GM15510 (cell line): ENCODE measurements around the gene EPHX1.

Experiments used
- POLR2A ChIP-seq: IDR thresholded peaks from 3 replicates; pipeline ENCODE4 v1.6.1; 2011; ENCODE audit warnings: borderline replicate concordance; ENCODE audit not compliant: insufficient read length; ENCODE audit errors: extremely low read depth

EPHX1 gene

DNA sequence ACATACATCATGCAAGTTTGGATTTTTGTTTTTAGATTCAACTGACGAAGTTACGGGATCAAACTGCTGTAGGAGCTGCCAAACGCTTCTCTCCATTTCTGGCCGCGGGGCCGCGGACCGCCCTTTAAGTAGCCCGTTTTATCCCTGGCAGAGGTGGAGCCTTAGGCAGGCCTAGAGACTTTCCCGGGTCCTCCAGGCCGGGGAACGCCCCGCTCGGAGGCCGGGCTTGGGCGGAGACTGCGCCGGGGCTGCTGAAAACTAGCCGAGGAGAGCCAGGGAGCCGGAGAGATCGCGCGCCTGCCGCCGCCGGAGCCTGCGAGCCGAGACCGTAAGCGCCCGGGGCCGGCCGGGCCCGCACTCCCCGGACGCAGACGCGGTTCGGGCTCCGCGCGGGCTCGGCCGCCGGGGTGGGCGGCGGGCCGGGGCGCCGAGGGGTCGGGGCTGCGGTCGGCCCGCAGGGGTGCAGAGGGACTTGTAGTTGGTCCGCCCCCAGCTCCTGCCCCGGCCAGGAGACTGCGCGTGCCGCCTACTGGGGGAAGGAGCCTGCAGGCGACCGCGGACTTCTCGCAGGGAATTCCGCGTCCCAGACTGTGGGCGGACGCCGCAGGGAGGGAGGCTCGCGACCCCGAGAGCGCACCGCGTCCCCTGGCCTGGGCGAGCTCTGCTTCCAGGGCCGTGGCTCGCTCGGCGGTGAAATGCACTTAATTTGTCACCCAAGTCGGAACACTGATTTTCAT, at the start of gene EPHX1:
Gene EPHX1, plus strand, starts transcription at position 283 of the 737 bp plus-strand sequence. CDS start 18,606 bp downstream, outside the sequence.
- TF ChIP-seq POLR2A = peak; percentile 61

DNA sequence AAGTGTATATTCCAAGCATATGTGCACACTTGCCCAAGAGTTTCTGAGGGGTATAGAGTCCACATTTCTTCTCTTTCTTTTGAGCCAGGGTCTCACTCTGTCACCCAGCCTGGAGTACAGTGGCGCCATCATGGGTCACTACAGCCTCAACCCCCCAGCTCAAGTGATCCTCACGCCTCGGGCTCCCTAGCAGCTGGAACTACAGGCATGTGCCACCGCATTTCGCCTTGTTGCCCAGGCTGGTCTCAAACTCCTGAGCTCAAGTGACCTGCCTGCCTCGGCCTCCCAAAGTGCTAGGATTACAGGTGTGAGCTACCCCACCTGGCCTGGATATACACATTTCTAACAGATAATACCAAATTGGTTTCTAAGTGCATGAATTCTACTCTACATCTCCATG, 49.4 kb upstream of the EPHX1 start:
- no peak for TF ChIP-seq POLR2A

DNA sequence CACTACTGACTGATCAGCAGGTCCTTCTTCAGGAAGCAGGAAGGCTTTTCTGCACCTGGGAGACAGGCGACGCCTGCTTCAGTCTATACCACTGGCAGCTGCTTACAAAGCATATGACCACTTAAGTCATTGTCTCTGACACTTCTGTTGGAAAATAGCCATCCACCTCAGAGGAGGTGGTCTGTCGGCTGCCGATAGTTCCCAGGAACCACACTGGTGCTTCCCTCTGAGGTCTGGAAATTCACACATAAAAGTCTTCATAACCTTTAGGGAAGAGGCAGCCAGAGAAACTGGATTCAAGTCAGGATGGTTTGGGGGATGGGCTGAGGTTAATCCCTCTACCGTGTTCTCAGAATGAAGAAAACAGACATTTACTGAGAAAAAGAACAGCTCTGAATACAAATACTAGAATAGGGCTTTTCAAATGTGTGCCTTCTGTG, 47.9 kb upstream of the EPHX1 start:
- no peak for TF ChIP-seq POLR2A

DNA sequence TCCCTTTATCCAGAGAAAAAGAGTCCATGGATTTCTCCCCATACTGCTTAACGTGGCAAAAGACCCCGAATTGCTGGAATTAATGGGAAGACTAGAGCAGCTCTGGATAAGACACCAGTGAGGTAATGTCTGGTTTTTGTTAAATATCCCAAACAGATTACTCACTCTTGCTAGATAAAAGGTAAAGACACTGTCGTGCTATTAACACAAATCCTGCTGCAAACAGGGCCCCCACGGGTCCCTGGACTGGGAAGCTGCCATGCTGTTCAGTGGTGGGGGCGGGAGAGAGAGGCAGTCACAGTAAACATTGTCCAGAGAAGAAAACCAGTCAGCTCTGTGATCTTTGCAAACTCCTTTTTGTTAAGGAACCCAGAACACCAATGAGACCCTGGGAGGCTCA, 47.5 kb upstream of the EPHX1 start:
- TF ChIP-seq POLR2A = no peak

DNA sequence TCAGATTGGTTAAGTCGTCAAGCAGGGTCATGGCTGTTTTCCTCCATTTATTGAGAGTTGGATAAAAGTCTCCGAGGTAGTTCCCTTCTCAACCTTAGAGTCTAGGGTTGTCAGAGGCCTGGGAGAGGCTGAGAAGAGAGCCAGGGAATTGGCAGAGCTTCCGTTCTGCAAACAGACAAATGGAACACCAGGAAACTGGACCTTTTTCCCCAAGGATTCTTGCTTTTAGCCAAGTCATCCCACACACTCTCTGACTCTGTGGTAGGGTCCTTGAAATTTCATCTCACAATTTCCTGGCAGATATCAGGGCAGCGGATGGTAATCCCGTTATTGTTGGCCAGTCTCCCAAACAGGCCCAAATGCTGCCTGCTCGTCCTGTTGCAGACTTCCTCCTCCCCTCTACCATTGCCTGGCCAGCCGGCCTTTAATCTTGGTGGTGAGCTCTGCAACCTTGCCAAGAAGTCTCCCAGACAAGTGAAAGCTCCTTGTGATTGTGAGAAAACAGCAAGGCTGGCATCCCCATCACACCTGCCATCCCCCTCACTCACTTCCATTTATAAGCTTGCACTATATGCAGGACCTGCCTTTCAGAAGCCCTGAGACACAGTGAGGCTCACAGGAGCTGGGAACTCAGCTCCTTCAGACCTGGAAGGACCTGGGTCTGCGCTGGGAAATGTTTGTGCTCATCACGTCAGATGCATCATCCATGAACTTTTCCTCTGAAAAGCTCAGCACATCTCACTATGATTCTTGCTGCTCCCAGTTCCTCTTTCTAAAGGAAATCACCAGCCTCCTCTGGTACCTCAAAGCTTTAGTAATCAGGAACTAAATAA, 46.0 kb upstream of the EPHX1 start:
- no peak for TF ChIP-seq POLR2A

DNA sequence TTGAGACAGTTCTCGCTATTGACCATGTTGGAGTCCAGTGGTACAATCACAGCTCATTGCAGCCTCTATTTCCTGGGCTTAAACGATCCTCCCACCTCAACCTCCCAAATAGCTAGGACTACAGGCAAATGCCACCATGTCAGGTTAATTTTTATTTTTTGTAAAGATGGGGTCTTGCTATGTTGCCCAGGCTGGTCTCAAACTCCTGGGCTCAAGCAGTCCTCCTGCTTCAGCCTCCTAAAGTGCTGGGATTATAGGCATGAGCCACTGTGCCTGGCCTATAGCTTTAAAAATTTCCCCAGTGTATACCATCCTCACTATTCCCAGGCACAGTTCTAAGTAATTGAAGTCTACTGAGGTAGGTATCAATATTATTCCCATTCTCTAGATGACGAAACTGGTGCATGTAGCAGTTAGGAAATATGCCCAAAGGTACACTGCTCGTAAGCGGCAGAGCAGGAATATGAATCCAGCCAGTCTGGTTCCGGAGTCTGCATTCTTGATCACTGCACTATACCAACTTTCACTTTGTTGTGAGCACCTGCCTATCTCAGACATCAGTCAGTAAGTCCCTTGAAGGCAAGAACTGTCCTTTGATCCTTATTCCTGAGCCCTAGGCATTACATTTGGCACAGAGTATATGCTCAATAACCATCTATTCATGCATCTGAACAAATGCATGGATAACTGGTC, 43.8 kb upstream of the EPHX1 start:
- TF ChIP-seq POLR2A = no peak

DNA sequence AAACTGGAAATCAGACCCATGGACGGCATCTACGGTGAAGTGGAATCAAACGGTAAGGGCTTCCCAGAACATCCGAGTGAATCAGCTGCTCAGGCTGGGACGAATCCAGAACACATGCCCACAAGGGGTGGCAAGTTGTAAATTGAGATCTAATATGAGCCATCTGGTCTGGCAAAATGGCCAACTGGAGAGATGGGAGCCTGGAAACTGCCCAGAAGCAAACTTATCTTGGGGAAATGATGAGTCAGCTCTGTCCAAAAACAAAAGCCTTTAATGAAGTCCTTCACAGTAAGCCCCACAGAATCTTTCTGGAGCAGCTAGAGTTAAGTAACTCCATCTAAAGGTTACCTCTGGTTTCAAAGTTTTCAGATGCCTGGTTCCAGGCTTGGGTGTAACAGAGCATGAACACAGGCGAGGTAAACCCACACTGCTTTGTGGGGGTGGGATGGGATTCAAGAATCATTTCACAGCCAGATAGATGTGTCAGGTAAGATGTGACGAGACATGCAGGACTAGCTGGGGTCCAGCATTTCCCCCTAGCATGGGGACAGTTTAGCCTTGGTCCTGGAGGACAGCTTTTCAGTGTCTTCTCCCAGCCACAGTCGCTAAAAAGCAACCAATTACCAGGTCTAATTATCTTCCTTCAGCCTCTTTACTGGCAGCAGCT, 42.8 kb upstream of the EPHX1 start:
- no peak for TF ChIP-seq POLR2A

DNA sequence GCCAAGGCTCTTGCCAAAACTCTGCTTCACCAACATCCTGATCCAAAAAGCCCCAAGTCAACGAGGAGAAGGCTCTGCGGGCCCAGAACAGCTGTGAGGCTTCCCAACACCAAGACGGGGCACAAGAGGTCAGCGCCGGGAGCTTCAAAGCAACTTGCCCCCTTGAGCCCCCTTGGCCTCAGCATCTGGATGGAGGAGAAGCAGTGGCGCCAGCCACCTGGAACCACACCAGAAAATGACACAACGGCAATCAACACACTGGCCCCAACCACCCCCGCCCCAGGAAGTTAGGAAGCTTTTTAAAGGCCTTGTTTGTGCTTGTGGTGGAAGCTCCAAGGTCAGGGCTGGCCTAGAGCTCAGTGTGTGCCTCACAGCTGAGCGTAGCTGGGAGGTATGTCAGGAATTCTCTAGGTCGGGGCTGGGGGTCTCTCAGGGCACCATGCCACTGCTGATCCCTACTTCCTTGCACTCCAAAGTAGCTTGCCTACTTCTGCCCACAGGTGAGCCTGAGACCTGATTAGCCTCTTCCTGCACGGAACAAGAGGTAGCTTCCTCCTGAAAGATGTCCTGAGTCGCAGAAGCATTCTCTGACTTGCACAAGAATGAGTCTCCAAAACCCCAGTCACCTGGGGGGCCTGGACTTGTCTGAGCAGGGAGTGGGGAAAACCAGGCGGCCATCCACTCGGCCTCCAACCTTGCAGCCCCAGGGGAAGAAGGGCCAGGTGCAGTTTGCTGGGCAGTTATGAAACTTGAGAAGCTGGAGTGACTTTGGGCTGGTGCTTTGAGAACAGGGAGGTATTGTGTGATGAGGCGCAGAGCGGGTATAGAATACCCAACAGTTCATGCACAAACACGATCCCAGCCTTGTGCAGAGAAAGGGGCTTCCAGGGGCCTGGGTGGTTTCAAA, 42.0 kb upstream of the EPHX1 start:
- TF ChIP-seq POLR2A = no peak

DNA sequence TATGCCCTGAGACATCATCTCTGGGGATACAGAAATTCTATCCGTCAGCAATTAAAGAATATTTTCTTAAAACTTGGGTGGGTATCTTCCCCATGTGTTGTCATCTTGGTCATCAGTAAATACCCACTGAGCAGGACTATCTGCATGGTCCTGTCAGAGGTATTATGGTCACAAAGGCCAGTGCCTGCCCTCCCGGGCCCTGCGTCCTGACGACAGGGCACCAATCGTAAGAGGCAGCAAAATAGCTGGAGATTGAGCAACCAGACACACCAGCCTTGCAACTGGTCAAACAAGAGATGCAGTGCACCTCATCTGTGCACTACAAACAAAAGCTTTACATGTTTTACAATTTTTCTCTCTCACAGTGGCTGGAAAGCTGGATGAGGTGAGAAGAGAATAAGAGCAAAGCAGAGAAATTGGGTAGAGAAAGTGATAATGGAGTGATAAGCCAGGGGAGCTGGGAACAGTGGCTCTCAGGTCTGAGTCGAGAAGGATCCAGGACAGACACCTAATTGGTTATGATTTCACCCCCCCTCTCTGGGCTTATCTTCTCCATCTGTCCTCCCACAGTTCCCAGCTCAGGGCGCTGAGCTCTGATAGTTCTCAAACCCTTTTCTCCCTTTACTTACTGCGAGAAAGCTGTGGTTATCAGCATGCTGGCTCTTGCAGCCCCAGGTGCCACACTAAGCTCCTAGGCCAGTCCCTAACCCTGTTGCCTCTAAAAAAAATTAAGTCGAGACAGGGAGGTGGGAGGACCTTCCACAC, 41.1 kb upstream of the EPHX1 start:
- TF ChIP-seq POLR2A = no peak

DNA sequence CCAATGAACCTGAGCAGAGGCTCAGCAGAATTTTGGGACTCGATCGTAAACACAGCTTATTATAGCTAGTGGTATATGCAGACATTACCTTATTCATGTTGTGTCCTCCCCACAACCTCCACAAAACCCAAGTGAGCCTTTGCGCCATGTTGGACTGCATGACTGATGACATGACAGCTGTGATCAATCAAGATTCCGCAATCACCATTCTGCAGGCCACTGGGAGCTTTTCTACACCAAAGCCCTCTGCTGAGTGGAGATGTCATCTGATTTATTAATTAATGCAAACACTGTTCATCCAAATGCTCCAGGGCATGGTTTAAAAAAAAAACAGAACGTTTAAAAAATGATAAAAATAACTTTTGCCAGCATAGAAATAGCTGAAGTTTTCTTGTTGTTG, 40.2 kb upstream of the EPHX1 start:
- TF ChIP-seq POLR2A = no peak

DNA sequence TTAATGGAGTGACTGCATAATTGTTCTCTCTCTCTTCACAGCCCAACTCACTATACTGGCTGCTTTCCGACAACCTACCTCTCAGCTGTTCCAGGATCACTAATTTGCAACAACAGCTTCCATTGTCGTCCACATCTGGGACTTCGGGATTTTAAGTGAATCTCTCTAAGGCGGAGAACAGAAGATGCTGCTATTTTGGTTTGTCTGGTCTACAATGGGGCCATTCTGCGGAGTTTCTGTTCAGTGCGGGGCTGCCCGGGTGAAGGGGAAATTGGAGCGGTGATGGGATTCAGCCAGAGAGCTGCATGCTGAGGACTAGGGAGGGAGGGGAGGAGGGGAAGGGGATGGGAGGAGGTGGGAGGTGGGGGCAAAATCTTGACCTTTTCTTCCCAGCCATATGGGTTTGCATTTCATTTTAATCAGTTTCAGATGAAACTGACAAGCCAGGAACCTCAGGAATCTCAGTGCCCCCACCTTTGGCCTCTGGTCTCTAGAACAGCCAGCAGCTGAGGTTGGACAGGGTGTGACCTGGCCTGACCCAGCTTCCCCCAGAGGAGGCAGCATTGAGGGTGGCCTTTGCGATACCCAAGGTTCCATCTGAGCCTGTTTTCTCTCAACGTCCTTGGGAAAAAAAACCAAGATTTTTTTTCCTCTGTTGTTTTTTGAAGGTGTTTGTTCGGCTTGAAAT, 39.2 kb upstream of the EPHX1 start:
- TF ChIP-seq POLR2A = no peak

DNA sequence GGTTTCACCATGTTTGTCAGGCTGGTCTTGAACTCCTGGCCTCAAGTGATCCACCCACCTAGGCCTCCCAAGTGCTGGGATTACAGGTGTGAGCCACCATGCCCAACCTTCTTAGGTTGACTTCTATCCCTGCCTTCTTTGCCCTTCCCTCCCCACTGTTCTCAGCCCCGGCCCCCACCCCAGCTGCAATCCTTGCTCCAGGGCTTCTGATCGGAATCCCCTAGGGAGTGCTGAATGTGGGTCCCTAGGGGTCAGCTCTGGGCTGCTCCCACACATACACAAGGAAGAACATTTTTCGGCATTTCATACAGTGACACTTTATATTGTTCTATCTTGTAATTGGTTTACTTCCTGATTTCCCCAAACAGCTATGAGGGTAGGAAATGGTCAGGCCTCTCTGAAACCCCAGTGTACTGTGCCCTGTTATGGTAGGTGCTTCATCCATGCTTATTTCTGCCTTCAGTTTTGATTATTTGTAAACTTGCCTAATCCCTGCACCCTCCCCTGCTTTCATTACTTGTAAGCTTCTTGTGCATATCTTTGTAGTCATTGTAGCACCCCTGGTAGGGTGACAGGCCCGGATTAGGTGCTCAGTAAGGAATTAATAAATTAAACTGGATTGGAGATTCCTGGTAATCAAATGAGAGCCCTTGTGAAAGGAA, 38.1 kb upstream of the EPHX1 start:
- TF ChIP-seq POLR2A = no peak
